Suprapubic skin (tissue), 4 donors: Measurements from ENCODE around the gene SEMA3C. TPM values are rescaled to one million over a fixed set of nuclear protein-coding genes. Genes with fewer than 3 reads are reported as not detected.

Source experiments
- DNase-seq, 2 donors: peaks; one replicate each; pipeline ENCODE4 v3.0.0-alpha.2; 2019; ENCODE audit warnings: low spot score in 2 of 2
- H3K27ac ChIP-seq: fragments of 200-600 bp; sonication (generic); one replicate; pipeline ENCODE4 v1.5.1; 2019
- H3K27me3 ChIP-seq: fragments of 200-600 bp; sonication (generic); one replicate; pipeline ENCODE4 v1.5.1; 2019
- H3K36me3 ChIP-seq: fragments of 200-600 bp; sonication (generic); one replicate; pipeline ENCODE4 v1.5.1; 2019
- H3K4me1 ChIP-seq: fragments of 200-600 bp; sonication (generic); one replicate; pipeline ENCODE4 v1.5.1; 2019
- H3K4me3 ChIP-seq: fragments of 200-600 bp; sonication (generic); one replicate; pipeline ENCODE4 v1.5.1; 2019; ENCODE audit warnings: mild to moderate bottlenecking
- H3K9me3 ChIP-seq: fragments of 200-600 bp; sonication (generic); one replicate; pipeline ENCODE4 v1.5.1; 2019
- CTCF ChIP-seq, 2 donors: fragments of 200-600 bp in 1 of 2; fragments of 450-650 bp in 1 of 2; sonication (generic) in 1 of 2; IDR thresholded peaks; one replicate each; pipeline ENCODE4 v1.5.1; 2016 to 2019; ENCODE audit warnings: antibody characterized with exemption in 2 of 2, mild to moderate bottlenecking in 1 of 2, moderate library complexity in 1 of 2
- EP300 ChIP-seq: sonication (generic); formaldehyde crosslinking; IDR thresholded peaks from one replicate; pipeline ENCODE4 v1.6.1; 2017; ENCODE audit warnings: antibody characterized with exemption
- POLR2A ChIP-seq, 2 donors: fragments of 450-650 bp; IDR thresholded peaks; one replicate each; pipeline ENCODE4 v1.6.1; 2017; ENCODE audit warnings: antibody characterized with exemption in 2 of 2, mild to moderate bottlenecking in 2 of 2, moderate library complexity in 2 of 2
- POLR2AphosphoS5 ChIP-seq, 3 donors: sonication (generic); formaldehyde crosslinking; IDR thresholded peaks; one replicate each; pipeline ENCODE4 v1.6.1; 2017; ENCODE audit warnings: antibody characterized with exemption in 3 of 3
- WGBS: methylation state at CpG from one replicate; pipeline ENCODE4 v1.1.5; 2018; 5-methylcytosine and 5-hydroxymethylcytosine counted together
- total RNA-seq, 4 donors: library from RNA; depleted of rRNA; stranded (reverse); fragments of >200 nt; gene quantifications; one replicate each; pipeline ENCODE4 v1.1.0, GENCODE V29; 2016

Gene SEMA3C
- total RNA-seq, 4 donors from 2014 or later, result 46.0 to 105 (median 76.0) TPM

- no peaks in the 10 kb centered on the region for H3K9me3 ChIP-seq
- H3K4me1 ChIP-seq, result peaks cover 6% of the 10 kb centered on the region
- no peak overlapping the region for H3K27ac ChIP-seq
- 80% methylated on average over 4 of the region's 4 CpGs for WGBS
- no peak for TF ChIP-seq POLR2AphosphoS5 (IDR thresholded peaks at IDR 0.05)
- TF ChIP-seq EP300, result no peak
- TF ChIP-seq CTCF (IDR thresholded peaks at IDR 0.05), result no peak
- H3K27me3 ChIP-seq, result no peaks in the 10 kb centered on the region
- peaks cover 2% of the 10 kb centered on the region for H3K36me3 ChIP-seq
- no peak for DNase-seq
- no peak overlapping the region for H3K4me3 ChIP-seq
Observed at GRCh38 chr7:80804589-80804988, 114.3 kb downstream of the SEMA3C start.

GRCh38 chr7:80802527-80802926, 116.3 kb downstream of the SEMA3C start:
- TF ChIP-seq CTCF (IDR thresholded peaks at IDR 0.05) (no peak), EP300 (no peak), POLR2A (IDR thresholded peaks at IDR 0.05) (no peak), POLR2AphosphoS5 (IDR thresholded peaks at IDR 0.05) (no peak)
- H3K4me1 ChIP-seq, result peaks cover 6% of the 10 kb centered on the region
- 91% methylated on average over 5 of the region's 5 CpGs for WGBS
- no peak overlapping the region for H3K4me3 ChIP-seq
- H3K9me3 ChIP-seq, result no peaks in the 10 kb centered on the region
- H3K27me3 ChIP-seq, result no peaks in the 10 kb centered on the region
- no peak for DNase-seq
- H3K27ac ChIP-seq, result no peak overlapping the region
- H3K36me3 ChIP-seq, result peaks cover 5% of the 10 kb centered on the region

GRCh38 chr7:80794631-80795573, 123.9 kb downstream of the SEMA3C start:
- H3K9me3 ChIP-seq, result no peaks in the 10 kb centered on the region
- TF ChIP-seq POLR2A (IDR thresholded peaks at IDR 0.05), result no peak
- no peak for TF ChIP-seq CTCF (IDR thresholded peaks at IDR 0.05)
- TF ChIP-seq POLR2AphosphoS5 (IDR thresholded peaks at IDR 0.05), result no peak
- TF ChIP-seq EP300, result no peak
- DNase-seq, result no peak
- H3K4me3 ChIP-seq, result no peak overlapping the region
- no peaks in the 10 kb centered on the region for H3K27me3 ChIP-seq
- peaks cover 6% of the 10 kb centered on the region for H3K4me1 ChIP-seq
- H3K27ac ChIP-seq, result peak overlapping the region; percentile 38
- H3K36me3 ChIP-seq, result peaks cover 3% of the 10 kb centered on the region
- WGBS, result 61% methylated on average over 10 of the region's 10 CpGs

GRCh38 chr7:80791509-80791929, 127.3 kb downstream of the SEMA3C start:
- no peak overlapping the region for H3K4me3 ChIP-seq
- H3K27ac ChIP-seq, result peak overlapping the region; percentile 19

More at GRCh38 chr7:80791509-80791929, 127.3 kb downstream of the SEMA3C start:
- H3K9me3 ChIP-seq, result no peaks in the 10 kb centered on the region
- H3K36me3 ChIP-seq, result no peaks in the 10 kb centered on the region
- no peak for DNase-seq
- H3K4me1 ChIP-seq, result peaks cover 6% of the 10 kb centered on the region
- no peak for TF ChIP-seq POLR2AphosphoS5 (IDR thresholded peaks at IDR 0.05)
- TF ChIP-seq POLR2A (IDR thresholded peaks at IDR 0.05), result no peak
- no peak for TF ChIP-seq EP300
- no peak for TF ChIP-seq CTCF (IDR thresholded peaks at IDR 0.05)
- no peaks in the 10 kb centered on the region for H3K27me3 ChIP-seq
- WGBS, result 31% methylated on average over 3 of the region's 3 CpGs
